ENCODE results near the gene APOBEC2. TPM values are rescaled to one million over a fixed set of nuclear protein-coding genes. Genes with fewer than 3 reads are reported as not detected.
A peak's percentile ranks its signal among the peaks of the same experiment; 100 is the strongest.

Gene APOBEC2
- total RNA-seq, 1 experiment from 2014 or later = not detected

- no peak for DNase-seq (ENCODE audit: low read depth)
These were observed 15.7 kb upstream of the APOBEC2 start for GRCh38 chr6:41037107-41037900.

- DNase-seq (ENCODE audit: low read depth) = no peak
These were observed 14.8 kb upstream of the APOBEC2 start for GRCh38 chr6:41038205-41038604.

- no peak for DNase-seq (ENCODE audit: low read depth)
These were observed 13.7 kb upstream of the APOBEC2 start, which contains the start of gene UNC5CL for GRCh38 chr6:41039060-41039998. UNC5CL (minus strand) TSS chr6:41039221; CDS start chr6:41035074, 4,147 bp downstream.

- peak; percentile 30 for DNase-seq (ENCODE audit: low read depth)
These were observed 12.7 kb upstream of the APOBEC2 start for GRCh38 chr6:41040101-41040939.

DNA sequence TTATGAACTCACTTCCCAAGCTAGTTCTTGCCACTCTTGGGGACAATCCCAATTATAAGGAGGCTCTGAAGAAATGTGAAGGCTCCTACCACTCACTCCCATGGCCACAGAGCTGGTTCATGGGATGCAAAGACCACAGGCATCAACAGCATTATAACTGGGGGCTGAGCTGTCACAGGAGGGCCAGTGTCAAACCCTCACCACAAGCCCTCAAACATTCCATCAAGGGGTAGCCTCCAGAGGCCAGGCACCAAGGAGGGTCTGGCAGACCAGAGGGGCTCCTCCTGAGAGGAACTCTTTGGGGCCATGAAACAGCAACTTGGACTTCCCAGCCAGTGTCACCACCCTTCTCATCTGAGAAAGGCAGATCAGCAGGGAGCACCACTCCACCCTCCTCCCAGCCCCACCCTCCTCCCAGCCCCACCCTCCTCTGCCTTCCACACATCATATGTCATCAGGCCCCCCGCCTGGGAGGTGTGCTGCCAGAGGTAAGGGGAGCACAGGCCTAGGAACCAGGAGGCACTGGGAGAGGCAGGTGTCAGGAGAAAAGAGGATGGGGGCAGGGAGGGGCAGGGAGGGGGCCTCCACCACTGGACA lies 12.0 kb upstream of the APOBEC2 start:
- DNase-seq (ENCODE audit: low read depth) = no peak

DNA sequence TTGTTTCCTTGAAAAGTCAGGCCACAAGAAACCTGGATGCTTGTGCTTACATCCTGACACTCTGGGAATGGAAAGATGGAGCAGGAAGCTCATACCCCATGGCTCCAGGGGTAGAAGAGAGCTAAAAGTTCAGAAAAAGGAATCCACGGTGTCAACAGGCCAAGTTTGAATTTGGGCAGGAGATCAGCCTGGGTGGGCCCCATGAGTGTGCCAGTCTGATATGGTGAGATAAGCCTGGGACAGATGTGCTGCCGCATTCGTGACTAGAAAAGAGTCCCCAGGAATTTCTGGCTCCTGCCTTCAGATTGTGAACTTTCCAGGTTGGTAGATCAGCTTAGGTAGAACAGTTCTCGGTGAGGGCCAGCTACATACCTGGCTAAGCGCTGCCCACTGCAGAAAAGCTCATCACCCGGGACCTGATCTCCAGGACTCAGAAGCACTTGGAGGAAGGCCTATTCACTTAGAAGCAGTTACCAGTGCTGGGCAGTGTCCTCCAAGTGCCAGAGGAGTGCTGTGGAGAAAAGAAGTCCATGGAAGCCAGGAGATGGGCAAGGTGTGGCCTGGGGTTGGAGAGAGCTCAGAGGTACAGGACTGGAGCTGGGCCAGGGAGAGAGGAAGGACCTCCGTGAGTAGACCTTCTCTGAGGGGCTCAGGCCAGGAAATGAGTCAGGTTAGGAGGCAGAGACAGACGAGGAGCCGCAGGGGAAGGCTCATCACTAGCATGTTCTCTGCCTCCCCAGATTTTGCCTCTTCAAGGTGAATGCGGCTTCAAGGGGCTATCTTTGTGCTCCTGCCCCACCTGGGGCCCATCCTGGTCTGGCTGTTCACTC lies 10.6 kb upstream of the APOBEC2 start, which contains the start of gene TSPO2:
TSS of gene TSPO2 (plus strand) at position 242 of the 830 bp plus-strand sequence. CDS start at position 761, 519 bp downstream.
- no peak for DNase-seq (ENCODE audit: low read depth)

DNA sequence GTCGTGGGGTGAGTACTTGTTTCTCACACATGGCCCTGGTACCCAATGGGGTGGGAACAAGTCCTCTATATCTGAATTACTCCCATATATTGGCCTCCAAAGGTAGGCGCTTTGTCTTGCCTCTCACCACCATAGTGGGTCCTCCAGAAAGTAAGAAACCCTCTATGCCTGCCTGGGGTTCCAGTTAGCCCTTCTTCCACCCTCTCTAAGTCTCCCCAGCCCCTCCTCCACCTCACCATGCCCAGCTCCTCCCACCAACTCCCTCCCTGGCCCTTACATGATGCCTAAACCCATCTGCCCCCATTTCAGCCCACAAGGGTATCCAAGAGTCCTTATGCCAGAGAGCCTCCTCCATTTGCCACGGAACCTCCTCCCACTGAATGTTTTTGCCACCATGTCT lies 9.9 kb upstream of the APOBEC2 start:
- no peak for DNase-seq (ENCODE audit: low read depth)

GRCh38 chr6:41045664-41046063 lies 7.3 kb upstream of the APOBEC2 start:
- DNase-seq (ENCODE audit: low read depth) = no peak

GRCh38 chr6:41046084-41046483 lies 6.9 kb upstream of the APOBEC2 start:
- DNase-seq (ENCODE audit: low read depth) = no peak

DNA sequence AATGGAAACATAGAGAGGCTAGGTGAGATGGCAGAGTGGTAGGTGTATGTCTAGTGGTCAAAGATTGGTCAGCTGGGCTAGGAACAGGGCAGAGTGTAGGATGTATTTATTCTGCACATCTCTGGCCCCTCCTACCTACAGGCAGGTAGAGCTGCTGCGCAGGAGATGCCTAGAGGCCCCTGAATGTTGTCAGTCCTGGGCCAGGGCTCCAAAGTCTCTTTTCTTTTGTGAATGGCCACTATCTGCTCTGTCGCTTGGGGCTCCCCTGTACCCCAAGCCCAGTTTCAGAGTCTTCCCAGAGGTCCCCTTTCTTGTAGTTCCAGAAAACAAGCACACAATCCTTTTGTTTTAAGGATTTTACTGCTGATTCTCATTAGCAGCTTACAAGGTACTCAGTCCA lies 5.7 kb upstream of the APOBEC2 start:
- DNase-seq (ENCODE audit: low read depth) = no peak

DNA sequence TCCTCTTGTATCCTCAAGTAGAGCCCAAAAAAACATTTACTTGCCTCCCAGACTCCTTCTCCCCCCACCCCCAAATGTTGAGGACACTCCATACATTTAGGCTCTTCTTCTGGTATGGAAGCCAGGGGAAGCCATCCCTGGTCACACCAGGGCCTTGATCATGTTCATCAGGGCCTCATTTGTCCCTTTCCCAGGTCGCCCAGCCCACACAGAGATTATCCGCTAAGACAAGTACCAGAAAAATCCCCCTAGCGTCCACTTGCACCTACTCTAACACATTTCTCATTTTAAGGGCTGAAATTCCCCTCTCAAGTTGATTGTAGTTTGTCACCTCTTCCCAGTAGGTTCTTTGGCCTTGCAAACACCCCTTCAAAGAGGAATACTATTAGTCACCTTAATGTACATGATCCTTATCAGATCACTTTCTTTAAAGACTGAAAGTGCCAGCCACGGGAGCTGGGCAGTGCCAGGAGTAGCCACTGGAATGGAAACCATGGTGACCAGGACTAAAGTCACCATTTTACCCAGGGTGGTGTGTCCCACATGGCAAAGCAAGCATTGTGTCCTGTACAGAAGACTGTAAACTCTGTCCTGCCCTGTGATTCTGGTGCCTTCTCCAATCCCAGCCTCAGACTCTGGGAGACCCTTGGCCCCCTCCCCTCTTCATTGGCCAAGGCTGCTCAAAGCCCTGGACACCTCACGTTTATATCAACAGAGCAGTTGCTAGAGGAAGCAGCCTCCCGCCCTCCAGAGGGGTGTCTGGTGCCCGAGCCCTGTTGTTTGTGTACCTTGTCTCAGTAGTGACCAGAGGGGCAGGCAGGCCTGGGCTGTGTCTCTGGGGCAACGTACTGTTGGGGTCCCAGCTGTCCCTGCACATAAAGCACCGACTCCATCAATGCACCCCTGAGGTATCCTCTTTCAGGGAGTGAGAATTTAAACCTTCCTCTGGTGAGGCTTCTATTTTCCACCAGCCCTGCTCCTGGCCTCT lies 5.0 kb upstream of the APOBEC2 start:
- no peak for DNase-seq (ENCODE audit: low read depth)

- DNase-seq (ENCODE audit: low read depth) = no peak
These were observed 3.5 kb upstream of the APOBEC2 start for GRCh38 chr6:41049521-41049920.

- DNase-seq (ENCODE audit: low read depth) = no peak
These were observed 3.0 kb upstream of the APOBEC2 start for GRCh38 chr6:41049955-41050354.

DNA sequence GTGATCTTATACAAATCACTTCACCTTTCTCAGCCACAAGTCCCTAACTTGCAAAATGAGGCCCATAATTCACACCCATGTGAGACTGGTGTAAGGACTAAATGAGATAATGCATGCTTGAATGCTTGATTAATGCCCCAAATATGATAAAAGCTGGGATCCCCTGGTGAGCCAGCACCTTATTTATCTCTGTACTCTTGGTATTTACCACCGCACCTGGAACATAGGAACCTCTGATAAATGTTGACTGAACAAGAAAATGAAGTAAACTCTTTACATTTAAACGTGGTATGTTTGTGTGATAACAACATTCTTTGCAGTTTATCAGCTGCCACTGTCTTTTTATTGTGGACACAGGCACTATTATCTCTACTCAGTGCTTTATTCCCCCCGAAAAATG lies 2.5 kb upstream of the APOBEC2 start:
- DNase-seq (ENCODE audit: low read depth) = no peak

DNA sequence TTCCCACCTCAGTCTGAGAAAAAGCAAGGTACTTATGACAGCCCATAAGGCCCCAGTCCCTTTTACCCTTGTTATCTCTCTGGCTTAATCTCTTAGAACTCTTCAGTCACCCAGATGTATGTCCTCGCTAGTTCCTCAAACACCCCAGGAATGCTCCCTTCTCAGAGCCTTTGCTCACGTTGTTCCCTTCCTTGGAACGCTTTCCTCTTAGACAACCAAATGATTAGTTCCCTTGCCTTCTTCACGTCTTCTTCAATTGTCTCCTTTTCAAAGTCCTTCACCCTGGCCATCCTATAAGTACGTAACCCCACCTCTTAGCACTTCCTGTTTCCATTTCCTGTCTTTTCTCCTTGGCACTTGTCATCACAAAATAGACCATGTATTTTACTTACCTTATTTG lies 1.1 kb upstream of the APOBEC2 start:
- DNase-seq (ENCODE audit: low read depth) = no peak

DNA sequence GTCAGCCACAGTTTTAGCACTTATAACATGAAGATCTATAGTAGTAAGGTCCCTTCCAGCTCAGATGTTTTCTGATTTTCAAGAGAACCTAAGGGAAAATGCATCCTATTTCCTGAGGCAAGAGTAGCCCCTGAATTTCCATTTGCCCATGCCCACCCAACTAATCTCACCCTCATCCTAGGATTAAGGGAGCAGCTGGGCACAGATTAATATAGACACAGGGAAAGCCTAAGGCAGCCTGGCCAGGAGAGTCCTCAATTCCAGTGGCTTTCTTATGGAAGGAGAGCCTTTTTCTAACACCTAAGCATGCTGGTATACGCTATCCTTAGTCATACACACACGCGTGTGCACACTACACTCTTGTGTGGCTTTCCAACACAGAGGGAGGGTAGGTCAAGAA lies 1.5 kb downstream of the APOBEC2 start:
- no peak for DNase-seq (ENCODE audit: low read depth)

DNA sequence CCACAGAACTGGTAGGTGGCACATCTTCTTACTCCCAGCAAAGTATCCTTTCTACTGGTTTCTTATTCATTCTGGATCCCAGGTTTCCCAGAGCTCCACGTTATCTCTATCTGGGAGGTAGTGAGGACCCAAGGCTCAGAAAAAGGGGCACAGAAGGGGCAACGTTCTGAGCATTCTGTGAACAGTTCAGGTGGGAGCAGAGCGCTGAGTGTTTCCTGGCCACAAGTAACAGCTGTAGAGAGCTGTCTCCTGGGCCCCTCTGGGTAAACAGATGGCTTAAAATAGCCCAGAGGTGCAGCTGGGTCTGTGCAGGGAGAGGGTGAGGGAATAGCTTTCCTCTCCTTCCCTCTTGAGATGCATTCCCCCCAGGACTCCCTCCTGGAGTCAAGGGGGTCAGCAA lies 2.1 kb downstream of the APOBEC2 start:
- DNase-seq (ENCODE audit: low read depth) = no peak

GRCh38 chr6:41056768-41057490 lies 3.9 kb downstream of the APOBEC2 start:
- no peak for DNase-seq (ENCODE audit: low read depth)

Data from RPMI7951 (cell line).